Measurements from ENCODE around the gene TCOF1. TPM values are rescaled to one million over a fixed set of nuclear protein-coding genes. Genes with fewer than 3 reads are reported as not detected.

The TCOF1 gene
- total RNA-seq, 1 experiment from 2014 or later = 109 TPM

DNA sequence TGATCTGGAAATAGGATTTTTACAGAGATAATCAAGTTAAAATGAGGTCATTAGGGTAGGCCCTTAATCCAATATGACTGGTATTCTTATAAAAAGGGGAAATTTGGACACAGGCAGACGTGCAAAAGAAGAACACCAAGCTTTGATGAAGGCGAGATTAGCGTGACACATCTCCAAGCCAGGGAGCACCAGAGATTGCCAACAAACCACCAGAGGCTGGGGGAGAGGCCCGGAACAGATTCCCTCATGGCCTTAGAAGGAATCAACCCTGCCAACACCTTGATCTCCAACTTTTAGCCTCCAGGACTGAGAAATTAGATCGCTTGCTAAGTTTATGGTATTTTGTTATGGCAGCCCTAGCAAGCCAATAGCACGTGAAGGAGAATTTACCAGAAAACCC, 44.0 kb upstream of the TCOF1 start:
- no TSS peak for BruUV-seq (replicated peaks)
- no peak for DNase-seq (ENCODE audit: low spot score)
- ChIA-PET CTCF (no interaction called here), POLR2A (ENCODE audit: low non-redundant PET) (no interaction called here)
- no peaks in the 10 kb centered on the region for H3K9me3 ChIP-seq (ENCODE audit: low read depth, low read length, poor library complexity, severe bottlenecking)
- H3K27ac ChIP-seq (ENCODE audit: low read depth, low read length, poor library complexity, severe bottlenecking) = no peak overlapping the region
- intact Hi-C loops (cut with micrococcal nuclease; ENCODE audit: unreplicated experiment) = no loop called here
- H3K4me1 ChIP-seq (ENCODE audit: insufficient read depth, low read length, poor library complexity, severe bottlenecking) = no peaks in the 10 kb centered on the region
- H3K36me3 ChIP-seq (ENCODE audit: insufficient read depth, low read length, poor library complexity, severe bottlenecking) = no peaks in the 10 kb centered on the region
- H3K4me3 ChIP-seq (ENCODE audit: low read depth, low read length, poor library complexity, severe bottlenecking) = no peak overlapping the region
- H3K27me3 ChIP-seq (replicated peaks; ENCODE audit: insufficient read depth, low read depth, low read length, poor library complexity) = no peaks in the 10 kb centered on the region
- no peak for TF ChIP-seq EZH2 (IDR thresholded peaks at IDR 0.05; ENCODE audit: borderline replicate concordance, low read depth, low read length, poor library complexity, severe bottlenecking)

DNA sequence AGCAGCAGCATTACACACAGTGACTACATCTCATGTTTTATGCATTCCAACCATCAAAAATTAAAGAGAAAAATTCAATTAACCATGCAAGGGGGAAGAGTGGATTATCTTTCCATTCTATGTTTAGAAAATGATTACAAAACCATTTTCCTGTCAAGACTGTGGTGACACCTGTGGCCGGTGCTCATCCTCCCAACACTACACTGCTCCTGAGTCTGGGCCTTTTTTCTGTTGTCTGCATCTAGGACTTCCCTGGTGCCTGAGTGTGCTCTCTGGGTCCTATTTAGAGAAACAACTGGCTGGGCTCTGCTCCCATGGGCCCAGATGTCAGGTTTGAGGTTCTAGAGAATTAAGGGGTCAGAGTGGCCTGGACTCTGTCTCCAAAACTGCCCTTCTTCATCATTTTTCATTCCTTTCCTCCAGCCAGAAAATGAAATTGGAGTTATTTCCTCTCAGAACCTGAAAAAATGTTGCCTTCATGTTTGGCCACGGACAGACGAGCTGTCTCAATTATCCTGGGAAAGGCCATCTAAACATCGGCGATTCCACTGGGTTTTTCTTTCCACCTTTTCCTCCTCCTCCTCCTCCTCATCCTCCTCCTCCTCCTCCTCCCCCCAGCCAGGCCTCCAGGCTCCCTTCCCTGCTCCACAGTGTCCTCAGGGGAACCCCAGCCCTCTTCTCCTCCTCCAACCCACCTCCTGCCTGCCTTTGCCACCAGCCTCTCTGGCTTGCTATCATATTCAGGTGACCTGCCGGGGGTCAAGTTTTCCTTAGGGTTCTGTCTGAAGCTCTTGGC, 43.4 kb upstream of the TCOF1 start:
- BruUV-seq (replicated peaks) = no TSS peak
- ChIA-PET CTCF (no interaction called here), POLR2A (ENCODE audit: low non-redundant PET) (no interaction called here)
- intact Hi-C loops (cut with micrococcal nuclease; ENCODE audit: unreplicated experiment) = no loop called here
- no peak for DNase-seq (ENCODE audit: low spot score)
- TF ChIP-seq CTCF (conservative IDR thresholded peaks at IDR 0.05; ENCODE audit: low read depth, low read length) = no peak
- TF ChIP-seq EZH2 (IDR thresholded peaks at IDR 0.05; ENCODE audit: borderline replicate concordance, low read depth, low read length, poor library complexity, severe bottlenecking) = no peak
- Histone ChIP-seq H3K9me3 (ENCODE audit: low read depth, low read length, poor library complexity, severe bottlenecking) (no peaks in the 10 kb centered on the region), H3K27me3 (replicated peaks; ENCODE audit: insufficient read depth, low read depth, low read length, poor library complexity) (no peaks in the 10 kb centered on the region), H3K27ac (ENCODE audit: low read depth, low read length, poor library complexity, severe bottlenecking) (no peak overlapping the region), H3K4me1 (ENCODE audit: insufficient read depth, low read length, poor library complexity, severe bottlenecking) (no peaks in the 10 kb centered on the region), H3K36me3 (ENCODE audit: insufficient read depth, low read length, poor library complexity, severe bottlenecking) (no peaks in the 10 kb centered on the region), H3K4me3 (ENCODE audit: low read depth, low read length, poor library complexity, severe bottlenecking) (no peak overlapping the region)

DNA sequence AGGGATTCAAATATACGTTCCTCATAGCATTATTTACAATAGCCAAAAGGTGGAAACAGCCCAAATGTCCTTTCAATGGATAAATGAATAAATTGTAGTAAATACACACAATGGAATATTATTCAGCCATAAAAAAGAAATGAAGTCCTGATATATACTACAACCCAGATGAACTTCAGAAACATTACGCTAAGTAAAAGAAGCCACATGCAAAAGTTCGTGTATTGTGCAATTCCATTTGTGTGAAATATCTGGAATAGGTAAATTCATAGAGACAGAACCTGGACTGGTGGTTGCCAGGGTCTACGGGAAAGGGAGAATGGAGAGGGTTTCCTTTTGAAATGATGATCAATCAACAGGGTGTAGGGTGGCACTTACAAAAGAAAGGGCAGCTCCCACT, 42.3 kb upstream of the TCOF1 start:
- Histone ChIP-seq H3K27ac (ENCODE audit: low read depth, low read length, poor library complexity, severe bottlenecking) (no peak overlapping the region), H3K27me3 (replicated peaks; ENCODE audit: insufficient read depth, low read depth, low read length, poor library complexity) (no peaks in the 10 kb centered on the region), H3K9me3 (ENCODE audit: low read depth, low read length, poor library complexity, severe bottlenecking) (no peaks in the 10 kb centered on the region), H3K4me3 (ENCODE audit: low read depth, low read length, poor library complexity, severe bottlenecking) (no peak overlapping the region), H3K4me1 (ENCODE audit: insufficient read depth, low read length, poor library complexity, severe bottlenecking) (no peaks in the 10 kb centered on the region), H3K36me3 (ENCODE audit: insufficient read depth, low read length, poor library complexity, severe bottlenecking) (no peaks in the 10 kb centered on the region)
- DNase-seq (ENCODE audit: low spot score) = no peak
- BruUV-seq (replicated peaks) = no TSS peak
- CTCF ChIA-PET = no interaction called here
- POLR2A ChIA-PET (ENCODE audit: low non-redundant PET) = no interaction called here
- TF ChIP-seq CTCF (conservative IDR thresholded peaks at IDR 0.05; ENCODE audit: low read depth, low read length) = no peak
- TF ChIP-seq EZH2 (IDR thresholded peaks at IDR 0.05; ENCODE audit: borderline replicate concordance, low read depth, low read length, poor library complexity, severe bottlenecking) = no peak
- intact Hi-C loops (cut with micrococcal nuclease; ENCODE audit: unreplicated experiment) = no loop called here

DNA sequence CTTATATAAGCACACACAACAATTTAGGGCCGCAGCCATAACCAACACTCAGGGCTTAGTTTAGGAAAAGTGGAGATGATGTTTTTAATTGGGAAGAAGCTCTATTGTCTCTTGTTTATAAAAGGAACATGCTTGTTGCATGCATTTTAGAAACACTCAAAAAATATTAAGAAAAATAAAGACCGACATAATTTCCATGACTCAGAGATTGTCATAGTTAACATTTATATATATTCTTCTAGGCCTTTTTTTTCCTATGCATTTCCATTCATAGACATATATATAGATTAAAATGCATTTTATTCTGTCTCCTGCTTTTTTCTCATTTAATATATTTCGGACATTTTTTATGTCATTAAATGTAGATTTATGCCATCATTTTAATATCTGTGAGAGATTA, 41.2 kb upstream of the TCOF1 start:
- Histone ChIP-seq H3K27ac (ENCODE audit: low read depth, low read length, poor library complexity, severe bottlenecking) (no peak overlapping the region), H3K4me1 (ENCODE audit: insufficient read depth, low read length, poor library complexity, severe bottlenecking) (no peaks in the 10 kb centered on the region), H3K27me3 (replicated peaks; ENCODE audit: insufficient read depth, low read depth, low read length, poor library complexity) (no peaks in the 10 kb centered on the region), H3K4me3 (ENCODE audit: low read depth, low read length, poor library complexity, severe bottlenecking) (no peak overlapping the region), H3K36me3 (ENCODE audit: insufficient read depth, low read length, poor library complexity, severe bottlenecking) (no peaks in the 10 kb centered on the region), H3K9me3 (ENCODE audit: low read depth, low read length, poor library complexity, severe bottlenecking) (no peaks in the 10 kb centered on the region)
- ChIA-PET CTCF (no interaction called here), POLR2A (ENCODE audit: low non-redundant PET) (no interaction called here)
- no peak for TF ChIP-seq CTCF (conservative IDR thresholded peaks at IDR 0.05; ENCODE audit: low read depth, low read length)
- TF ChIP-seq EZH2 (IDR thresholded peaks at IDR 0.05; ENCODE audit: borderline replicate concordance, low read depth, low read length, poor library complexity, severe bottlenecking) = no peak
- intact Hi-C loops (cut with micrococcal nuclease; ENCODE audit: unreplicated experiment) = no loop called here
- no peak for DNase-seq (ENCODE audit: low spot score)
- BruUV-seq (replicated peaks) = no TSS peak
